ENCODE measurements around the gene CAAP1.

DNA sequence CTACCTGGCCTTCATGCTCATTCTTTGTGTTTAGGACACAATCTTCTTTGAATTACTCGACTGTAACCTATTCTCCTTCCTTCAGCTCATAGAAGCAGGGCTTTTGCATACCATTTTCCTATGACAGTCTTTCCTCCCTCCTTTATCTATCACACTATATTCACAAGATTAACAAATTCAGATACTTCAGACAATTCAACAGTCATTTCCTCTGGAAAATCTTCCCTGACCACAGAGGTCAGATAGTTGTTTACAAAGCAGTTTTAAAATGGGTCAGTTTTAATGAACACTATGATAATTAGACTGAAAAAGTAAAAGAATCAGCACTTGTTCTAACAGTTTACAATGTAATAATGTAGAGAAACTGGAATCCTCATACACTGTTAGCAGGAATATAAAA lies 4.3 kb downstream of the CAAP1 start:
- TF ChIP-seq, protein P1, sequence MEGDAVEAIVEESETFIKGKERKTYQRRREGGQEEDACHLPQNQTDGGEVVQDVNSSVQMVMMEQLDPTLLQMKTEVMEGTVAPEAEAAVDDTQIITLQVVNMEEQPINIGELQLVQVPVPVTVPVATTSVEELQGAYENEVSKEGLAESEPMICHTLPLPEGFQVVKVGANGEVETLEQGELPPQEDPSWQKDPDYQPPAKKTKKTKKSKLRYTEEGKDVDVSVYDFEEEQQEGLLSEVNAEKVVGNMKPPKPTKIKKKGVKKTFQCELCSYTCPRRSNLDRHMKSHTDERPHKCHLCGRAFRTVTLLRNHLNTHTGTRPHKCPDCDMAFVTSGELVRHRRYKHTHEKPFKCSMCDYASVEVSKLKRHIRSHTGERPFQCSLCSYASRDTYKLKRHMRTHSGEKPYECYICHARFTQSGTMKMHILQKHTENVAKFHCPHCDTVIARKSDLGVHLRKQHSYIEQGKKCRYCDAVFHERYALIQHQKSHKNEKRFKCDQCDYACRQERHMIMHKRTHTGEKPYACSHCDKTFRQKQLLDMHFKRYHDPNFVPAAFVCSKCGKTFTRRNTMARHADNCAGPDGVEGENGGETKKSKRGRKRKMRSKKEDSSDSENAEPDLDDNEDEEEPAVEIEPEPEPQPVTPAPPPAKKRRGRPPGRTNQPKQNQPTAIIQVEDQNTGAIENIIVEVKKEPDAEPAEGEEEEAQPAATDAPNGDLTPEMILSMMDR (IDR thresholded peaks at IDR 0.05) = no peak
- TF ChIP-seq POLR2A (IDR thresholded peaks at IDR 0.05) = no peak

Data from testis (tissue), 2 donors.